Brain microvascular endothelial cell (primary cell): Measurements from ENCODE around the gene VSIR.

Experiments
- DNase-seq: peaks from one replicate; pipeline ENCODE4 v3.0.0-alpha.2; 2020
- H3K27ac ChIP-seq: fragments of 250-450 bp; sonication (Bioruptor Pico); 2 replicates; pipeline ENCODE4 v1.5.1; 2020; ENCODE audit warnings: mild to moderate bottlenecking, moderate library complexity
- H3K27me3 ChIP-seq: fragments of 250-450 bp; sonication (Bioruptor Pico); replicated peaks from 2 replicates; pipeline ENCODE4 v1.5.1; 2020; ENCODE audit warnings: mild to moderate bottlenecking
- H3K36me3 ChIP-seq: fragments of 250-450 bp; sonication (Bioruptor Pico); replicated peaks from 2 replicates; pipeline ENCODE4 v1.5.1; 2020; ENCODE audit warnings: mild to moderate bottlenecking
- H3K4me3 ChIP-seq: 2 replicates; pipeline ENCODE4 v1.5.1; 2011; ENCODE audit warnings: low read depth, mild to moderate bottlenecking, control low read depth, low read length, moderate library complexity
- CTCF ChIP-seq: IDR thresholded peaks from 2 replicates; pipeline ENCODE4 v1.5.1; 2011; ENCODE audit warnings: low read depth, mild to moderate bottlenecking, moderate library complexity, low read length, control low read depth, inconsistent platforms; ENCODE audit errors: missing control alignments
- in situ Hi-C: cut with HindIII; loops from 2 replicates; pipeline ENCODE4 v1.10.0; 2017; ENCODE audit warnings: low sequenced_read_pairs, low pct_ligation_motif_present

Gene VSIR

GRCh38 chr10:71725998-71726579 is 47.2 kb downstream of the VSIR start:
- in situ Hi-C loops: no loop called here
- H3K27ac ChIP-seq: no peak overlapping the region

GRCh38 chr10:71725249-71725648 is 48.1 kb downstream of the VSIR start:
- no peak overlapping the region for H3K27ac ChIP-seq
- H3K36me3 ChIP-seq: no peaks in the 10 kb centered on the region
- H3K27me3 ChIP-seq: no peaks in the 10 kb centered on the region
- no peak for TF ChIP-seq CTCF
- in situ Hi-C loops: no loop called here
- no peak overlapping the region for H3K4me3 ChIP-seq
- no peak for DNase-seq

More at GRCh38 chr10:71725998-71726579, 47.2 kb downstream of the VSIR start:
- Histone ChIP-seq H3K27me3 (no peaks in the 10 kb centered on the region), H3K4me3 (no peak overlapping the region), H3K36me3 (no peaks in the 10 kb centered on the region)
- DNase-seq: peak; percentile 38
- peak; percentile 68 for TF ChIP-seq CTCF

DNA sequence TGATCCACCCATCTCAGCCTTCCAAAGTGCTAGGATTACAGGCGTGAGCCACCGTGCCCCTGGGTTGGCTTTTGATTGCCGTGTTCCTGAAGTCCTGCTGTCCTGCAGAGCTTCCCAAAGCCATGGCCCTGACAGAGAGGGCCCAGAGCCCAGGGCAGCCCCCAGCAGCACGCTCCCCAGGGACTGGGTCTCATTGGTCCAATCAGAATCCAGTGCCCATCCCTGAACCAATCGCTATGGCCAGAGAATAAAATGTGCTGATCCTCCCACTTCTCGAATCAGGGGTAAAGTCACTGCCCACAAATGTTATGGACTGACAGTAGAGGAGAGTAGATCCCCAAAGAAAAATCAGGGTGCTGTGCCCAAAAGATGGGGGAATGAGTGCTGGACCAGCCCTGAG is 48.8 kb downstream of the VSIR start:
- DNase-seq: no peak
- no peak for TF ChIP-seq CTCF
- H3K27ac ChIP-seq: no peak overlapping the region
- H3K4me3 ChIP-seq: no peak overlapping the region
- in situ Hi-C loops: no loop called here
- no peaks in the 10 kb centered on the region for H3K36me3 ChIP-seq
- no peaks in the 10 kb centered on the region for H3K27me3 ChIP-seq

DNA sequence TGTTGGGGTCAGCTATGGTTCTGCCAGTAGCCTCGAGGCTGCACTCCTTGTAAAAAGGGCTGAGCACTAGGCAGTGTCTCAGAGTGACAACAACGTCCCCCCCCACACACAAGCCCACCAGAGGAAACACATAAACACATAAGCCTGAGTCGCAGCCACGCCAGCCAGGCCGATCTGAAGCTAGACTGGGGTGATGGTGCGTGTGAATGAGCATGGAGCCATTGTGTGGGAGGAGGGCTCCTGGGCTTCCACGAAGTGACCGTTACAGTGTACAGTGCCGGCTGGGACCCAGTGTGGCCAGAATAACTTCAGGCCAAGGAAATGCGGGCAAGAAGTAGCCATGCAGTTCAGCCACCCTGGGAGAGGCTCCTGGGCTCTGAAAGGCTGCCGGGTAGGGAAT is 50.0 kb downstream of the VSIR start:
- TF ChIP-seq CTCF: no peak
- in situ Hi-C loops: no loop called here
- H3K27ac ChIP-seq: no peak overlapping the region
- no peaks in the 10 kb centered on the region for H3K36me3 ChIP-seq
- H3K27me3 ChIP-seq: no peaks in the 10 kb centered on the region
- DNase-seq: no peak
- H3K4me3 ChIP-seq: no peak overlapping the region

DNA sequence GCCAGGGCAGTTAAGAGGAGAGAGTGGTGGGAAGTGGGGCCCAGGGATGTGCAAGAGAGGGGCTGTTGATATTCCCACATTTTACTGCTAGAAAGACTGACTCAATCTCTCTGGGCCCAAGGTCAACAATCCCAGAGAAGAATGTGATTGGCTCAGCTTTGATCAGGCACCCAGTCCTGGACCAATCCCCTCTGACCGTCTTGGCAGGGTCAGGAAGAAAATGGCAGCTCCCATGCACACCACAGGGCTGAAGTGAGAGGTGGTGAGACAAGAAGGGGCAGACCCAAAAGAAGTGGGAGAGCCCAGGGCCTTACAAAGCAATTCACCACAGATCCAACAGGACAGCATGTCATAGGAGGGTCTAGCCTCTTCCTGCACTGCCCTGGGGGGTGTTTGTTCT is 50.5 kb downstream of the VSIR start:
- in situ Hi-C loops: no loop called here
- Histone ChIP-seq H3K4me3 (no peak overlapping the region), H3K36me3 (no peaks in the 10 kb centered on the region), H3K27ac (no peak overlapping the region), H3K27me3 (no peaks in the 10 kb centered on the region)
- TF ChIP-seq CTCF: no peak
- DNase-seq: no peak

DNA sequence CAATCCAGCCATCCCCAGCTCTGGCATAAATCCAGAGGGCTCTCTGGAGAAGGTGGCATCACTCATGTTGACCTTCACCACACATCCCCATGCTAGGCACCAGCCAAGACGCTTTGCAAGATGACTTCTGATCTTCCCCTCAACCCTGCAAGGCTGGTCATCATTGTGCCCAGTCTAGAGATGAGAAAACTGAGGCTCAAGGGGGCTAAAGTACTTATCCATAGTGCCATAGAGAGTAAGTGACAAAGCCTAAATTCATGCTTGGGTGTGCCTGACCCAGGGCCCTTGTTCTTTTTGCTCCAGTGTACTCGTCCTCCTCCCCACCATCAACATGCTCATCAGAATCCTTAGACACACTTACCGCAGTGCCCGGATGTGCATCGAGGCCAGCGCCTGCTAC is 52.0 kb downstream of the VSIR start:
- Histone ChIP-seq H3K27me3 (no peaks in the 10 kb centered on the region), H3K27ac (no peak overlapping the region), H3K4me3 (no peak overlapping the region), H3K36me3 (no peaks in the 10 kb centered on the region)
- in situ Hi-C loops: no loop called here
- TF ChIP-seq CTCF: no peak
- DNase-seq: no peak
